Liver (tissue), 9 donors: ENCODE data around the gene CANX. TPM values are rescaled to one million over a fixed set of nuclear protein-coding genes. Genes with fewer than 3 reads are reported as not detected.
A peak's percentile ranks its signal among the peaks of the same experiment; 100 is the strongest.
"Not testable (repeated sequence)": the region's sequence is repeated elsewhere in the genome, so short reads cannot be mapped to it uniquely, and the experiment has no call there.

ENCODE experiments used
- DNase-seq: peaks from one replicate; pipeline ENCODE4 v3.0.0-alpha.2; 2017; ENCODE audit warnings: low spot score
- H3K27ac ChIP-seq, 2 donors: one replicate each; pipeline ENCODE4 v1.7.0; 2013; ENCODE audit warnings: inconsistent platforms in 2 of 2, low read length in 2 of 2, control low read depth in 1 of 2, low read depth in 1 of 2, mild to moderate bottlenecking in 1 of 2
- H3K27me3 ChIP-seq, 4 donors: one replicate each; pipeline versions ENCODE4 v1.6.1 to v1.7.0; 2013; ENCODE audit warnings: low read length in 3 of 4, inconsistent platforms in 1 of 4, mild to moderate bottlenecking in 1 of 4, moderate library complexity in 1 of 4; ENCODE audit not compliant: control insufficient read depth in 4 of 4, insufficient read depth in 4 of 4
- H3K36me3 ChIP-seq, 4 donors: one replicate each; pipeline versions ENCODE4 v1.6.1 to v1.7.0; 2013; ENCODE audit warnings: low read length in 3 of 4, mild to moderate bottlenecking in 3 of 4, low read depth in 1 of 4, moderate library complexity in 1 of 4; ENCODE audit not compliant: control insufficient read depth in 4 of 4, insufficient read depth in 3 of 4
- H3K4me1 ChIP-seq, 4 donors: one replicate each; pipeline versions ENCODE4 v1.6.1 to v1.7.0; 2013; ENCODE audit warnings: low read length in 3 of 4, mild to moderate bottlenecking in 3 of 4, moderate library complexity in 1 of 4; ENCODE audit not compliant: control insufficient read depth in 4 of 4, insufficient read depth in 4 of 4
- H3K4me3 ChIP-seq, 3 donors: one replicate each; pipeline versions ENCODE4 v1.6.1 to v1.7.0; 2013; ENCODE audit warnings: low read length in 3 of 3, control low read depth in 1 of 3, low read depth in 1 of 3, mild to moderate bottlenecking in 1 of 3
- H3K9ac ChIP-seq, 2 donors: one replicate each; pipeline ENCODE4 v1.7.0; 2013; ENCODE audit warnings: low read length in 2 of 2, mild to moderate bottlenecking in 2 of 2, moderate library complexity in 2 of 2, control low read depth in 1 of 2, low read depth in 1 of 2
- H3K9me3 ChIP-seq, 4 donors: one replicate each; pipeline versions ENCODE4 v1.6.1 to v1.7.0; 2013; ENCODE audit warnings: low read length in 3 of 4; ENCODE audit not compliant: control insufficient read depth in 4 of 4
- ATF3 ChIP-seq: IDR thresholded peaks from 2 replicates; pipeline ENCODE4 v1.6.1; 2016; ENCODE audit warnings: antibody characterized with exemption
- CTCF ChIP-seq: fragments of 150-350 bp; IDR thresholded peaks from 2 replicates; pipeline ENCODE4 v1.5.1; 2017; ENCODE audit warnings: improper control_type of control experiment, low read depth, low read length; ENCODE audit not compliant: missing input control
- EGR1 ChIP-seq, 2 donors: IDR thresholded peaks; 2 replicates each; pipeline ENCODE4 v1.6.1; 2016 to 2018; ENCODE audit warnings: antibody characterized with exemption in 2 of 2, low read depth in 2 of 2
- FOXA1 ChIP-seq: IDR thresholded peaks from 2 replicates; pipeline ENCODE4 v1.6.1; 2016; ENCODE audit warnings: antibody characterized with exemption
- FOXA2 ChIP-seq: IDR thresholded peaks from 2 replicates; pipeline ENCODE4 v1.6.1; 2016; ENCODE audit warnings: antibody characterized with exemption
- GABPA ChIP-seq, 2 donors: IDR thresholded peaks in 1 of 2; conservative IDR thresholded peaks in 1 of 2; 2 replicates each; pipeline ENCODE4 v1.6.1; 2016; ENCODE audit warnings: antibody characterized with exemption in 2 of 2, mild to moderate bottlenecking in 1 of 2, moderate library complexity in 1 of 2
- HNF4A ChIP-seq, 2 donors: conservative IDR thresholded peaks; 2 replicates each; pipeline ENCODE4 v1.6.1; 2016; ENCODE audit warnings: antibody characterized with exemption in 2 of 2, mild to moderate bottlenecking in 2 of 2
- HNF4G ChIP-seq: IDR thresholded peaks from 2 replicates; pipeline ENCODE4 v1.6.1; 2016; ENCODE audit warnings: antibody characterized with exemption
- JUND ChIP-seq, 2 donors: IDR thresholded peaks; 2 replicates each; pipeline ENCODE4 v1.6.1; 2016; ENCODE audit warnings: antibody characterized with exemption in 2 of 2
- MAX ChIP-seq: IDR thresholded peaks from 2 replicates; pipeline ENCODE4 v1.6.1; 2016; ENCODE audit warnings: antibody characterized with exemption
- NR2F2 ChIP-seq: IDR thresholded peaks from 2 replicates; pipeline ENCODE4 v1.6.1; 2016; ENCODE audit warnings: antibody characterized with exemption
- RAD21 ChIP-seq, 2 donors: IDR thresholded peaks; 2 replicates each; pipeline ENCODE4 v1.6.1; 2016; ENCODE audit warnings: antibody characterized with exemption in 2 of 2, mild to moderate bottlenecking in 2 of 2
- REST ChIP-seq: IDR thresholded peaks from 2 replicates; pipeline ENCODE4 v1.6.1; 2016; ENCODE audit warnings: antibody characterized with exemption, mild to moderate bottlenecking
- RXRA ChIP-seq, 2 donors: IDR thresholded peaks; 2 replicates each; pipeline ENCODE4 v1.6.1; 2017 to 2018; ENCODE audit warnings: antibody characterized with exemption in 2 of 2, mild to moderate bottlenecking in 1 of 2
- SP1 ChIP-seq: IDR thresholded peaks from 2 replicates; pipeline ENCODE4 v1.6.1; 2018; ENCODE audit warnings: antibody characterized with exemption, mild to moderate bottlenecking
- TAF1 ChIP-seq: conservative IDR thresholded peaks from 2 replicates; pipeline ENCODE4 v1.6.1; 2016; ENCODE audit warnings: antibody characterized with exemption, mild to moderate bottlenecking
- YY1 ChIP-seq: IDR thresholded peaks from 2 replicates; pipeline ENCODE4 v1.6.1; 2016; ENCODE audit warnings: antibody characterized with exemption, mild to moderate bottlenecking
- ZBTB33 ChIP-seq: IDR thresholded peaks from 2 replicates; pipeline ENCODE4 v1.6.1; 2016; ENCODE audit warnings: antibody characterized with exemption
- WGBS: extraction: QIAGEN DNeasy Blood & Tissue Kit; methylation state at CpG from one replicate; pipeline ENCODE4 v1.1.7; 2013; 5-methylcytosine and 5-hydroxymethylcytosine counted together
- polyA plus RNA-seq, 2 donors: library from polyadenylated mRNA; stranded (reverse) in 1 of 2; unstranded in 1 of 2; fragments of 200-250 nt in 1 of 2; fragments of >200 nt in 1 of 2; fragmentation: Nextera tagmentation in 1 of 2; extraction: Ambion mirVana in 1 of 2; gene quantifications; one replicate each; pipeline versions ENCODE4 v1.2.1 to v1.2.3, GENCODE V29; 2013 to 2015
- total RNA-seq, 2 donors: library from RNA; depleted of rRNA; stranded (reverse); fragments of >200 nt; gene quantifications; one replicate each; pipeline ENCODE4 v1.2.3, GENCODE V29; 2014
- donor health status: healthy.
- donor health status: healthy.
- donor health status: healthy.
- donor health status: healthy.
- donor health status: healthy.

CANX gene
- total and polyA plus RNA-seq, 4 donors, result 129 to 628 (median 314) TPM

- peaks cover 3 to 29% (median 9%) of the 10 kb centered on the region in 4 donors for H3K4me1 ChIP-seq
- H3K27ac ChIP-seq, result no peak overlapping the region
- 97% methylated on average over 2 of the region's 2 CpGs for WGBS
- no peak for TF ChIP-seq TAF1
- H3K27me3 ChIP-seq, result no peaks in the 10 kb centered on the region
- peak overlapping the region in 1 of 3 donors; percentile 72 for H3K4me3 ChIP-seq
- H3K36me3 ChIP-seq, result peaks cover 0 to 3% (median under 1%) of the 10 kb centered on the region in 4 donors
- H3K9me3 ChIP-seq, result no peaks in the 10 kb centered on the region
- DNase-seq, result no peak
- H3K9ac ChIP-seq, result no peak overlapping the region
These were observed 1.7 kb upstream of the CANX start for GRCh38 chr5:179697108-179697507.

GRCh38 chr5:179697543-179697942, 1.2 kb upstream of the CANX start:
- H3K9me3 ChIP-seq, H3K36me3 ChIP-seq, DNase-seq, H3K27me3 ChIP-seq: not testable (repeated sequence)
- peaks cover 3 to 29% (median 10%) of the 10 kb centered on the region in 4 donors for H3K4me1 ChIP-seq
- 95% methylated on average over 15 of the region's 15 CpGs for whole genome bisulfite sequencing
- peak overlapping the region; percentile 93 to 97 for H3K27ac ChIP-seq
- peak overlapping the region in 1 of 2 donors; percentile 95 for H3K9ac ChIP-seq
- peak overlapping the region in 2 of 3 donors; percentile 72 to 85 for H3K4me3 ChIP-seq

- H3K4me3 ChIP-seq, result peak overlapping the region; percentile 73 to 87 (median 85)
- 1% methylated on average over 72 of the region's 72 CpGs for WGBS
- peak in 1 of 2 donors; percentile 7 for TF ChIP-seq RAD21 (IDR thresholded peaks at IDR 0.05)
- peak; percentile 97 for TF ChIP-seq SP1
- no peak for TF ChIP-seq HNF4G
- TF ChIP-seq MAX, result peak; percentile 7
- no peak for TF ChIP-seq FOXA2
- peak; percentile 25 to 28 for TF ChIP-seq RXRA (IDR thresholded peaks at IDR 0.05)
- TF ChIP-seq REST, result peak; percentile 84
- peak in 1 of 2 donors; percentile 11 for TF ChIP-seq EGR1 (IDR thresholded peaks at IDR 0.05; ENCODE audit: low read depth in 2 of 2)
- TF ChIP-seq TAF1, result peak; percentile 56
- peak; percentile 61 to 87 for TF ChIP-seq GABPA (IDR thresholded peaks at IDR 0.05 in 1 of 2, conservative IDR thresholded peaks at IDR 0.05 in 1 of 2)
- no peak for TF ChIP-seq CTCF
- no peak for TF ChIP-seq JUND (IDR thresholded peaks at IDR 0.05)
- TF ChIP-seq HNF4A (conservative IDR thresholded peaks at IDR 0.05), result no peak
- TF ChIP-seq ATF3, result no peak
- no peak for TF ChIP-seq FOXA1
- no peak for TF ChIP-seq NR2F2
- TF ChIP-seq ZBTB33, result no peak
- peak; percentile 91 for TF ChIP-seq YY1
- H3K36me3 ChIP-seq, result peaks cover 0 to 6% (median under 1%) of the 10 kb centered on the region in 4 donors
- no peaks in the 10 kb centered on the region for H3K9me3 ChIP-seq
- DNase-seq, result peak; percentile 98
- H3K9ac ChIP-seq, result peak overlapping the region; percentile 81 to 95
- peak overlapping the region; percentile 97 to 98 for H3K27ac ChIP-seq
- H3K27me3 ChIP-seq, result no peaks in the 10 kb centered on the region
- peaks cover 3 to 29% (median 11%) of the 10 kb centered on the region in 4 donors for H3K4me1 ChIP-seq
These were observed 503 bp upstream of the CANX start for GRCh38 chr5:179697993-179698934.
